ENCODE data around the gene IL12RB1. TPM values are rescaled to one million over a fixed set of nuclear protein-coding genes. Genes with fewer than 3 reads are reported as not detected.
A peak's percentile ranks its signal among the peaks of the same experiment; 100 is the strongest.
"Not testable (repeated sequence)": the region's sequence is repeated elsewhere in the genome, so short reads cannot be mapped to it uniquely, and the experiment has no call there.

IL12RB1 gene
- total RNA-seq, 2 experiments from 2014 or later: 7.7 to 41.7 TPM

GRCh38 chr19:18108897-18109296 lies 22.2 kb upstream of the IL12RB1 start:
- TF ChIP-seq CTCF (conservative IDR thresholded peaks at IDR 0.05; ENCODE audit: low read length): no peak
- TF ChIP-seq EZH2phosphoT487 (IDR thresholded peaks at IDR 0.05; ENCODE audit: borderline replicate concordance, low read depth, low read length): no peak
- intact Hi-C loops (cut with micrococcal nuclease; ENCODE audit: unreplicated experiment): no loop called here
- ChIA-PET POLR2A (interaction anchor here (1.3 kb wide), 1 partner anchor 18 kb away, joined by 6 read pairs; no protein-coding TSS in a partner anchor), CTCF (ENCODE audit: unreplicated experiment) (interaction anchor here (1.0 kb wide), 1 partner anchor 18 kb away, joined by 3 read pairs; no protein-coding TSS in a partner anchor)
- peak overlapping the region; percentile 75 for H3K4me2 ChIP-seq (ENCODE audit: low read length)
- no peaks in the 10 kb centered on the region for H4K20me1 ChIP-seq (ENCODE audit: insufficient read depth, low read length)
- peaks cover 57% of the 10 kb centered on the region for H3K36me3 ChIP-seq (ENCODE audit: insufficient read depth, low read length)
- peak overlapping the region; percentile 54 for H3K27ac ChIP-seq (ENCODE audit: low read depth, low read length, poor library complexity, severe bottlenecking)
- BruUV-seq (replicated peaks): no TSS peak
- peaks cover 73% of the 10 kb centered on the region for H3K4me1 ChIP-seq (ENCODE audit: insufficient read depth, low read length, poor library complexity, severe bottlenecking)
- H3K9me2 ChIP-seq (ENCODE audit: insufficient read depth, low read length): no peaks in the 10 kb centered on the region
- no peaks in the 10 kb centered on the region for H3K9me3 ChIP-seq (ENCODE audit: low read length)
- peak overlapping the region; percentile 57 for H3K4me3 ChIP-seq (ENCODE audit: low read depth, low read length, poor library complexity, severe bottlenecking)
- H2AFZ ChIP-seq (ENCODE audit: low read length): no peak overlapping the region
- DNase-seq (ENCODE audit: low spot score): no peak
- H3K79me2 ChIP-seq (ENCODE audit: insufficient read depth, low read depth, low read length): 0 out of 2 replicates have a peak, but pooled peaks cover 5% of the 10 kb centered on the region

- Histone ChIP-seq H3K9me2 (ENCODE audit: insufficient read depth, low read length) (no peaks in the 10 kb centered on the region), H3K4me2 (ENCODE audit: low read length) (peak overlapping the region; percentile 75), H3K79me2 (ENCODE audit: insufficient read depth, low read depth, low read length) (0 out of 2 replicates have a peak, but pooled peaks cover 8% of the 10 kb centered on the region), H3K36me3 (ENCODE audit: insufficient read depth, low read length) (peaks cover 55% of the 10 kb centered on the region), H3K27ac (ENCODE audit: low read depth, low read length, poor library complexity, severe bottlenecking) (peak overlapping the region; percentile 54), H3K9me3 (ENCODE audit: low read length) (no peaks in the 10 kb centered on the region), H3K4me1 (ENCODE audit: insufficient read depth, low read length, poor library complexity, severe bottlenecking) (peaks cover 80% of the 10 kb centered on the region), H3K4me3 (ENCODE audit: low read depth, low read length, poor library complexity, severe bottlenecking) (no peak overlapping the region), H4K20me1 (ENCODE audit: insufficient read depth, low read length) (no peaks in the 10 kb centered on the region), H2AFZ (ENCODE audit: low read length) (no peak overlapping the region)
- CTCF ChIA-PET (ENCODE audit: unreplicated experiment): interaction anchor here (0.8 kb wide), 1 partner anchor 8 kb away, joined by 4 read pairs; no protein-coding TSS in a partner anchor
- TF ChIP-seq EZH2phosphoT487 (IDR thresholded peaks at IDR 0.05; ENCODE audit: borderline replicate concordance, low read depth, low read length) (no peak), CTCF (conservative IDR thresholded peaks at IDR 0.05; ENCODE audit: low read length) (no peak)
- POLR2A ChIA-PET: interaction anchor here (0.6 to 1.0 kb wide), 3 partner anchors 8 to 121 kb away, joined by 3 to 5 read pairs (median 4); no protein-coding TSS in a partner anchor
- no TSS peak for BruUV-seq (replicated peaks)
- DNase-seq (ENCODE audit: low spot score): no peak
- intact Hi-C loops (cut with micrococcal nuclease; ENCODE audit: unreplicated experiment): no loop called here
Observed at GRCh38 chr19:18107235-18107634, 20.5 kb upstream of the IL12RB1 start.

GRCh38 chr19:18105259-18105658 lies 18.5 kb upstream of the IL12RB1 start:
- H3K4me3 ChIP-seq (ENCODE audit: low read depth, low read length, poor library complexity, severe bottlenecking); intact Hi-C loops (cut with micrococcal nuclease; ENCODE audit: unreplicated experiment); H2AFZ ChIP-seq (ENCODE audit: low read length); DNase-seq (ENCODE audit: low spot score); BruUV-seq (replicated peaks); H4K20me1 ChIP-seq (ENCODE audit: insufficient read depth, low read length); H3K9me3 ChIP-seq (ENCODE audit: low read length); H3K9me2 ChIP-seq (ENCODE audit: insufficient read depth, low read length); CTCF ChIA-PET (ENCODE audit: unreplicated experiment): not testable (repeated sequence)
- Histone ChIP-seq H3K27ac (ENCODE audit: low read depth, low read length, poor library complexity, severe bottlenecking) (peak overlapping the region; percentile 9), H3K79me2 (ENCODE audit: insufficient read depth, low read depth, low read length) (peaks cover 22% of the 10 kb centered on the region; the same call in 1 of the 2 replicates), H3K36me3 (ENCODE audit: insufficient read depth, low read length) (peaks cover 50% of the 10 kb centered on the region), H3K4me2 (ENCODE audit: low read length) (peak overlapping the region; percentile 68; the same call in 1 of the 2 replicates), H3K4me1 (ENCODE audit: insufficient read depth, low read length, poor library complexity, severe bottlenecking) (peaks cover 84% of the 10 kb centered on the region)
- POLR2A ChIA-PET: interaction anchor here (0.6 to 1.1 kb wide), 3 partner anchors 13 to 176 kb away, joined by 3 to 7 read pairs (median 3); partner anchors contain the start of gene JUND

All from OCI-LY7 (cell line).